IPS-20b (cell line): Measurements from ENCODE around the gene SIGLEC12.
"Not testable (repeated sequence)": the region's sequence is repeated elsewhere in the genome, so short reads cannot be mapped to it uniquely, and the experiment has no call there.

Experiments
- H3K27ac ChIP-seq: one replicate; pipeline ENCODE4 v1.5.1; 2013; ENCODE audit warnings: low read length
- H3K27me3 ChIP-seq: 2 replicates; pipeline ENCODE4 v1.6.1; 2013; ENCODE audit warnings: mild to moderate bottlenecking, low read length, inconsistent platforms; ENCODE audit not compliant: insufficient read depth
- H3K36me3 ChIP-seq: 2 replicates; pipeline ENCODE4 v1.6.1; 2013; ENCODE audit warnings: low read depth, mild to moderate bottlenecking, inconsistent platforms, low read length, moderate library complexity; ENCODE audit not compliant: insufficient read depth
- H3K4me1 ChIP-seq: 2 replicates; pipeline ENCODE4 v1.6.1; 2013; ENCODE audit warnings: mild to moderate bottlenecking, control low read depth, inconsistent platforms, low read length, moderate library complexity; ENCODE audit not compliant: insufficient read depth
- H3K4me3 ChIP-seq: 2 replicates; pipeline ENCODE4 v1.5.1; 2013; ENCODE audit warnings: mild to moderate bottlenecking, low read length, inconsistent platforms
- H3K9ac ChIP-seq: 2 replicates; pipeline ENCODE4 v1.6.1; 2013; ENCODE audit warnings: low read depth, mild to moderate bottlenecking, inconsistent platforms, low read length, moderate library complexity
- H3K9me3 ChIP-seq: 2 replicates; pipeline ENCODE4 v1.6.1; 2013; ENCODE audit warnings: mild to moderate bottlenecking, low read depth, low read length, inconsistent platforms; ENCODE audit not compliant: insufficient read depth

Gene SIGLEC12

DNA sequence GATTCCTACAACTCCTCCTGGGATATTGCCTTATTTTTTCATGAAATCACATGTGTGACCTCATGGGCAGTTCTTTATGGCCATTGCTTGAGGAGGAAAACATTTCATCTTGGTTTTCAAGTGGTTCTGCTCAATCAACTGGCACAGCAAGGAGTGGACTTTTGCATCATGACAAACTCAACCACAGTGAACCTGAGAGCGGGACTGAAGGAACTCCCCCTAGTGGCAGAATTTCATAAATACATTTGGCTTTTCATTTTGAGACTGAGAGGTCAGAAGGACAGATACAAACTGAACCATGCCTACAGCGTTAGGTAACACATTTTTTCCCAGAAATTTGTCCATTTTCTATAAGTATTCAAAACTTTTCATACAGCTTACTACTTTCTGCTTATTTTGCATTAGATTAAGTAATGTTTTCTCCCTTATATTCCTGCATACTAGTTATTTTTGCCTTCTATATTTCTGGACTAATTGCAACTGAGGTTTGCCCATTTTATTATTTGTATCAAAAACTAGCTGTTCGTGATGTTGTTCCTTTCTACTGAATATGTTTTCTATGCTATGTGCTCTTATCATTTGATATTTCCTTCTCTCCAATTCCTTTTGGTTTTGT, 13.4 kb upstream of the SIGLEC12 start:
- no peak overlapping the region for H3K4me3 ChIP-seq
- H3K9ac ChIP-seq = no peak overlapping the region
- H3K36me3 ChIP-seq = no peaks in the 10 kb centered on the region
- no peak overlapping the region for H3K27ac ChIP-seq
- H3K27me3 ChIP-seq = peaks cover 10% of the 10 kb centered on the region; the same call in 1 of the 2 replicates
- H3K4me1 ChIP-seq = no peaks in the 10 kb centered on the region
- H3K9me3 ChIP-seq = peaks cover 23% of the 10 kb centered on the region; the same call in 1 of the 2 replicates

DNA sequence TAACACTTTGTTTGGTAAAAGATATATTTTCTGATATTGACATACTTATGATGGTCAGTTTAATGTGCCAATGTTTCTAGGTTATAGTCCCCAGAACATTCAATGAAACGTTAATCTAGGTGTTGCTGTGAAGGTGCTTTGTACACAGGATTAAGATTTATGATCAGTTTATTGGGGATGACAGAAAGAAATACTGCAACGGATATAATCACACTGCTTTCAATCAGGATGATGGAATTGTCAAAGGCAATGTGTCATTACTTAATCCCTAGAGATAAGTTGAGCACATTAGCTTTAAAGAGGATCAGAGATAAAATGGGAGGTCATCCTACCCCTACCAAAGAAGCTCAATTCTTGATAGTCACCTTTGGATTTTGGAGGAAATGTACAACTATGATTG, 12.4 kb upstream of the SIGLEC12 start:
- Histone ChIP-seq H3K9me3 (peaks cover 15% of the 10 kb centered on the region; the same call in 1 of the 2 replicates), H3K27me3 (peaks cover 10% of the 10 kb centered on the region; the same call in 1 of the 2 replicates), H3K4me3 (no peak overlapping the region), H3K9ac (no peak overlapping the region), H3K4me1 (no peaks in the 10 kb centered on the region), H3K36me3 (no peaks in the 10 kb centered on the region), H3K27ac (no peak overlapping the region)

DNA sequence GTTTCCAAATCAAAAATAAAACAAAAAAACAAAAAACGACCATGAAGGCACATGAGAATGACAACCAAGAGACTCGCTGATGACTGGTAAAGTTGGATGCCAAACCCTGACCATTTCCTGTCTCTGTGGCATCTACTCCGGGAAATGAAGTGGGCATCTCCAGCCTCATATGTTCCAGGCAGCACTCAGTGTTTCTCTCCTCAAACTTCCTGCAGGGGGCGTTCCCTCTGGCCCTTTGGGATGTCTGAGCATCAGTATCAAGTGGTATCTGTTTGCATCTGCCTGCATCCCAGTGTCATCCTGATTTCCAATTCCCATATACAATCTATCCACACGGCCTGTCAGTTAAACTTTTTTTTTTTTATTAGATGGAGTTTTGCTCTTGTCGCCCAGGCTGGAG, 9.8 kb upstream of the SIGLEC12 start:
- H3K9me3 ChIP-seq = peaks cover 16% of the 10 kb centered on the region; the same call in 1 of the 2 replicates
- peaks cover 10% of the 10 kb centered on the region; the same call in 1 of the 2 replicates for H3K27me3 ChIP-seq

DNA sequence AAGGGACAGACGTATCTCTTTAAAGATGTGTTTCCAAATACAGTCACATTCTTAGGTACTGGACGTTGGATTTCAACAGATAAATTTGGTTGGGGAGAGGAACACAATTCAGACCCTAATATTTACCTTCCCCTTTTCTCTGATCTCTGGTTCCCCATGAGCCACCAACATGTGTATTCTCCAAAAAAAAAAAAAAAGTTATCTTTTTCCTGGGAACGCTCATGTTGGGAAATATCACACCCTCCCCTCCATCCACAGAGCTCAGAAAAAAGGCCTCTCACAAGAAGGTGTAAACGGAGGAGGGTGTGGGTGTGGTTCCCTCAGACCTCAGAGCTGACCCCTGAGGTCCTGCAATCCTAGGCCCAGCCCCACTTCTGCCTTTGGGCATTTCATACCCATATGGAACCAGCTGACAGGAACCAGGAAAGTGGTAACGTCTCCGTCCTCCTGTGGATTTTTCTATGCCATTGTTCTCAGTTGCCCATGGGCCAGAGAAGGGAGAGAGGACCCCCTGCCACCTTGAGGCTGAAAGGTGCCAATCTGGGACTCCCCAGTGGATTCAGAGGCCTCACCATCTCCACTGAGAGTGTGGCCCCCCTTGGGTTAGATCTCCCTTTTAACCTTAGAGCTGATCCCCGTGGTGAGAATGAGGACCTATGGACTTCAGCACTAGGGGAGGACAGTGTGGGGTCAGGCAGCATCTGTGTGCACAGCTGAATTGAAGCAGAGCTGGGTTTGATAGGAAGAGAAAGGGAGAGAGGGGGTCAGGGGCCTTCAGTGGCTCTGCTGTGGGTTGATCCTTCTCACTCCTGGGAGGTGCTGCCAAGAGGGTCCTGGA, 8.4 kb upstream of the SIGLEC12 start:
- H3K9ac ChIP-seq = no peak overlapping the region
- H3K9me3 ChIP-seq = peaks cover 24% of the 10 kb centered on the region; the same call in 1 of the 2 replicates
- H3K27me3 ChIP-seq = peaks cover 10% of the 10 kb centered on the region; the same call in 1 of the 2 replicates

More for the DNA sequence above, 9.8 kb upstream of the SIGLEC12 start:
- no peak overlapping the region for H3K9ac ChIP-seq
- no peak overlapping the region for H3K4me3 ChIP-seq
- H3K4me1 ChIP-seq = no peaks in the 10 kb centered on the region
- no peak overlapping the region for H3K27ac ChIP-seq
- H3K36me3 ChIP-seq = no peaks in the 10 kb centered on the region

GRCh38 chr19:51508059-51508733, 6.6 kb upstream of the SIGLEC12 start:
- Histone ChIP-seq H3K27ac (no peak overlapping the region), H3K9ac (no peak overlapping the region)

More for the DNA sequence above, 8.4 kb upstream of the SIGLEC12 start:
- Histone ChIP-seq H3K4me1 (no peaks in the 10 kb centered on the region), H3K36me3 (no peaks in the 10 kb centered on the region), H3K27ac (no peak overlapping the region), H3K4me3 (no peak overlapping the region)

GRCh38 chr19:51507640-51508058, 6.0 kb upstream of the SIGLEC12 start:
- Histone ChIP-seq H3K4me3 (no peak overlapping the region), H3K27ac (no peak overlapping the region)

More at GRCh38 chr19:51508059-51508733, 6.6 kb upstream of the SIGLEC12 start:
- peaks cover 39% of the 10 kb centered on the region for H3K9me3 ChIP-seq
- H3K27me3 ChIP-seq = peaks cover 9% of the 10 kb centered on the region; the same call in 1 of the 2 replicates
- no peaks in the 10 kb centered on the region for H3K4me1 ChIP-seq
- no peak overlapping the region for H3K4me3 ChIP-seq
- H3K36me3 ChIP-seq = no peaks in the 10 kb centered on the region

GRCh38 chr19:51507192-51507591, 5.6 kb upstream of the SIGLEC12 start:
- H3K27ac ChIP-seq = no peak overlapping the region
- no peaks in the 10 kb centered on the region for H3K36me3 ChIP-seq
- H3K27me3 ChIP-seq = 0 out of 2 replicates have a peak, but pooled peaks cover 1% of the 10 kb centered on the region
- H3K9ac ChIP-seq = no peak overlapping the region
- no peak overlapping the region for H3K4me3 ChIP-seq
- H3K9me3 ChIP-seq = peaks cover 45% of the 10 kb centered on the region
- H3K4me1 ChIP-seq = no peaks in the 10 kb centered on the region

More at GRCh38 chr19:51507640-51508058, 6.0 kb upstream of the SIGLEC12 start:
- Histone ChIP-seq H3K9ac (no peak overlapping the region), H3K36me3 (no peaks in the 10 kb centered on the region), H3K9me3 (peaks cover 41% of the 10 kb centered on the region), H3K27me3 (0 out of 2 replicates have a peak, but pooled peaks cover 6% of the 10 kb centered on the region), H3K4me1 (no peaks in the 10 kb centered on the region)

DNA sequence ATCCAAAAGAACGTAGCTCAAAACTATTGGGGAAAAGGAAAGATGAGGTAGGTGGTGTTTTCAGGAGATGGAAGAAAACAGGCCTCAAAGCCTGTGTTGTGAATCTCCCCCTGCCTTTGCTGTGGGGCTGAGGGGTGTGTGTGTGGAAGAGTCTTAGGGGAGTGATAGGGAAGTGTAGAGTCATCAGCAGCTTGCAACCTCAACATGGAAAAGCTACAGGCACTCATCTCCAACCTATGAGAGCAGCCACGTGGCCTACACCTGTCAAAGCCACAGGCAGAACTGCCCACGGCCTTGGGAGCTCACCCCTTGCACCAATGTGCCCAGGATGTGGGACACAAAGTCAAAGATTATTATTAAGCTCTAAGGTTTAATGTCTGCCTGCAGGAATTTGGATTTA, 4.3 kb upstream of the SIGLEC12 start:
- no peaks in the 10 kb centered on the region for H3K36me3 ChIP-seq
- H3K9me3 ChIP-seq = peaks cover 48% of the 10 kb centered on the region
- H3K4me3 ChIP-seq = no peak overlapping the region
- H3K27me3 ChIP-seq = no peaks in the 10 kb centered on the region
- no peak overlapping the region for H3K27ac ChIP-seq
- H3K9ac ChIP-seq = no peak overlapping the region
- no peaks in the 10 kb centered on the region for H3K4me1 ChIP-seq

GRCh38 chr19:51503896-51504295, 2.3 kb upstream of the SIGLEC12 start:
- H3K4me3 ChIP-seq = no peak overlapping the region
- H3K27ac ChIP-seq = no peak overlapping the region
- no peak overlapping the region for H3K9ac ChIP-seq
- H3K27me3 ChIP-seq = no peaks in the 10 kb centered on the region
- H3K4me1 ChIP-seq = no peaks in the 10 kb centered on the region
- H3K36me3 ChIP-seq = no peaks in the 10 kb centered on the region
- peaks cover 57% of the 10 kb centered on the region for H3K9me3 ChIP-seq

DNA sequence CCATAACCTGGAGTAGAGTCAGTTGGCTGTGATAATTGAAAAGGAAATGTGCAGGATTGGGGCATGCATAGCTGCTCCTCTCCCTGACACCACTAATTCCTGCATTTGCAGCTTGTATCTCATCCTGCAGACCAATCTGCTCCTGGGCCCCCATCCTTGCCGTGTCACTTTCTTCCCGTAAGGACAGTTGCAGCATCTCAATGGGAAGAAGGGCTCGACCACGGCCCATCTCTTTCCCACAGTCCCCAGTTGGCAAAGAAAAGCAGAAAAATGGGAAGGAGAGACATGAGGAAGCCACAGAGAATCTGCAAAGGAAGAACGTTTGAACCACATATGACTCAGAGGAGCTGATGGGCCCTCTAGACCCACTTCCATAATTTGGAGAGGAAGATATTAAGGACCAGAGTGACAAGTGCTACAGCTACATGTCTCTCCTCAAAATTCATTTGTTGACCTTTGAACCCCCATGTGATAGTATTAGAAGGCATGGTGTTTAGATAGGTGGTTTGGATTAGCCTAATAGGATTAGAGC, 1.8 kb upstream of the SIGLEC12 start:
- Histone ChIP-seq H3K4me1 (no peaks in the 10 kb centered on the region), H3K4me3 (no peak overlapping the region), H3K27ac (no peak overlapping the region), H3K27me3 (no peaks in the 10 kb centered on the region), H3K9ac (no peak overlapping the region), H3K9me3 (peaks cover 60% of the 10 kb centered on the region), H3K36me3 (no peaks in the 10 kb centered on the region)

DNA sequence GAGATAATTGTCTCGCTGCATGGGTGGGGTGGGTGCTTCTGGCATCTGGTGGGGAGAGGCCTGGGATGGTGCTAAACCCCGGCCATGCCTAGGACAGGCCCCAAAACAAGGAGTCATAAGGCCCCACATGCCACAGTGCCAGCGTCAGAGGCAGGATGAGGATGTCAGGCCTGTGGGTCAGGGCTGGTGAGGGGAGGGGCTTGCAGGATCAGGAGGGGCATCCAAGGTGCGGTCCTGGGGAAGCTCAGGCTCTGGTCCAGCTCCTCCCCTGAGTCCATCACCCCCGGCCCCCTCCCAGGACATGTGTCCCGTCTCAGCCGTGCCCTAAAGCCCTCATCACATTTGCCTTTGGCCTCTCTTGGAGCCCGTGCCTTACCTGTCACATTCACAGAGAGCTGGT, 669 bp downstream of the SIGLEC12 start:
- not testable (repeated sequence) for H3K27me3 ChIP-seq, H3K9ac ChIP-seq, H3K27ac ChIP-seq, H3K4me3 ChIP-seq, H3K36me3 ChIP-seq, H3K4me1 ChIP-seq
- peaks cover 72% of the 10 kb centered on the region for H3K9me3 ChIP-seq
